ENCODE measurements around the gene HRAS.

DNA sequence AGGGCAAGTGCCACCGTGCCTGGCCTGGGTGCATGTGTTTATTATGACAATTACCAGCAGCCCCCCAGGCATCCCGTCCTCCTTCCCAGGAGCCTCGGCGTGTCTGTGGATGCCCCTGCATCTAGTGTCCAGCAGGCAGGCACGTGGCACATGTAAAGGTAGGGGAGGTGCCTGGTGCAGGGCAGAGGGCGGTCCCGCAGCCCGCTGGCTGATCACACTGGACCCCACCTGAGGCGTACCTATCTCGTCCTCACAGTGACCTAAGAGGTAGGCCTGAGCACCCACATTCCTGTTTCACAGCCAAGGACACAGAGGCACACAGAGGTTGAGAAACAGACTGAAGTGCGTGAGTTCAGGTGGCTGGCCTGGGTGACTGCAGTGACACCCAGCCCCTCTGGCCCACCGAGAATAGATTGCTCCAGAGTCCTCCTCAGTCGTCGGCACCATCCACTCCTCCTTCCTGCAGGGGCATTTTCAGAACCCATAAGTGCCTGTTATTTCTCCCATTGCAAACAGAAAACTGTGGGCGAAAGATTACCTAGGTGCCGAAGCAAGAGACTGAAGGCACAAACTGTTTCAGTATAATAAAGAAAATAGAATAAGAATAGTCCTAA is 37.9 kb upstream of the HRAS start:
- TF ChIP-seq PAX5 (IDR thresholded peaks at IDR 0.05; ENCODE audit: insufficient read depth, low read length, severe bottlenecking) (no peak), TAF1 (IDR thresholded peaks at IDR 0.05; ENCODE audit: low read depth, low read length) (no peak), POLR2A (IDR thresholded peaks at IDR 0.05; ENCODE audit: low read depth, low read length) (no peak), POLR2AphosphoS5 (IDR thresholded peaks at IDR 0.05; ENCODE audit: low read depth, low read length) (no peak), SPI1 (IDR thresholded peaks at IDR 0.05; ENCODE audit: low read depth, low read length) (no peak), POU2F2 (IDR thresholded peaks at IDR 0.05; ENCODE audit: low read depth, low read length) (no peak)
